Measurements from ENCODE around the gene LARGE1. TPM values are rescaled to one million over a fixed set of nuclear protein-coding genes. Genes with fewer than 3 reads are reported as not detected.
A peak's percentile ranks its signal among the peaks of the same experiment; 100 is the strongest.

Gene LARGE1
- total RNA-seq, 6 experiments from 2014 or later, result 12.2 to 28.3 (median 15.2) TPM

- peaks cover 0 to 13% (median 4%) of the 10 kb centered on the region in 4 donors for H3K4me1 ChIP-seq
- H3K36me3 ChIP-seq, result no peaks in the 10 kb centered on the region
- no peak for DNase-seq
- H3K27me3 ChIP-seq, result no peaks in the 10 kb centered on the region
- H3K27ac ChIP-seq, result no peak overlapping the region
- 78% methylated on average over 11 of the region's 12 CpGs for whole genome bisulfite sequencing (ENCODE audit: insufficient coverage, low coverage, low lambda C conversion rate, missing lambda C conversion rate)
- no peak for ATAC-seq
- no peak for TF ChIP-seq POLR2A (IDR thresholded peaks at IDR 0.05)
- intact Hi-C loops (cut with DNase I), result loop anchor here (10.0 kb wide), 1 partner anchor 48 kb away; no protein-coding TSS in a partner anchor
- no peaks in the 10 kb centered on the region for H3K9me3 ChIP-seq
- H3K4me3 ChIP-seq, result no peak overlapping the region
These were observed 393.7 kb downstream of the LARGE1 start for GRCh38 chr22:33526434-33527107.

GRCh38 chr22:33524511-33525260 lies 395.6 kb downstream of the LARGE1 start:
- DNase-seq (no peak), ATAC-seq (no peak)
- intact Hi-C loops (cut with DNase I), result loop anchor here (10.0 kb wide), 1 partner anchor 50 kb away; no protein-coding TSS in a partner anchor

GRCh38 chr22:33521879-33522665 lies 398.2 kb downstream of the LARGE1 start:
- TF ChIP-seq POLR2A (IDR thresholded peaks at IDR 0.05) (no peak), CTCF (IDR thresholded peaks at IDR 0.05) (no peak)
- Histone ChIP-seq H3K36me3 (no peaks in the 10 kb centered on the region), H3K27me3 (no peaks in the 10 kb centered on the region), H3K4me3 (no peak overlapping the region), H3K9me3 (no peaks in the 10 kb centered on the region), H3K27ac (peak overlapping the region in 1 of 3 donors; percentile 35), H3K4me1 (peaks cover 0 to 38% (median 7%) of the 10 kb centered on the region in 4 donors)
- intact Hi-C loops (cut with DNase I), result loop anchor here (10.0 kb wide), 1 partner anchor 53 kb away; no protein-coding TSS in a partner anchor
- 34% methylated on average over 7 of the region's 9 CpGs for WGBS (ENCODE audit: insufficient coverage, low coverage, low lambda C conversion rate, missing lambda C conversion rate)
- DNase-seq (peak; percentile 29 to 77 (median 63)), ATAC-seq (peak; percentile 62 to 78 (median 71))

More at GRCh38 chr22:33524511-33525260, 395.6 kb downstream of the LARGE1 start:
- H3K4me3 ChIP-seq, result no peak overlapping the region
- no peaks in the 10 kb centered on the region for H3K36me3 ChIP-seq
- H3K4me1 ChIP-seq, result peaks cover 0 to 31% (median 7%) of the 10 kb centered on the region in 4 donors
- H3K27me3 ChIP-seq, result no peaks in the 10 kb centered on the region
- H3K9me3 ChIP-seq, result no peaks in the 10 kb centered on the region
- WGBS (ENCODE audit: insufficient coverage, low coverage, low lambda C conversion rate, missing lambda C conversion rate), result 62% methylated on average over 4 of the region's 4 CpGs
- no peak overlapping the region for H3K27ac ChIP-seq
- no peak for TF ChIP-seq CTCF (IDR thresholded peaks at IDR 0.05)
- no peak for TF ChIP-seq POLR2A (IDR thresholded peaks at IDR 0.05)

GRCh38 chr22:33520904-33521780 lies 399.1 kb downstream of the LARGE1 start:
- H3K9me3 ChIP-seq, result no peaks in the 10 kb centered on the region
- DNase-seq (peak; percentile 29 to 81 (median 70)), ATAC-seq (peak; percentile 66 to 86 (median 71))
- H3K36me3 ChIP-seq, result no peaks in the 10 kb centered on the region
- H3K4me3 ChIP-seq, result no peak overlapping the region
- TF ChIP-seq POLR2A (IDR thresholded peaks at IDR 0.05), result no peak
- TF ChIP-seq CTCF (IDR thresholded peaks at IDR 0.05), result no peak
- no peaks in the 10 kb centered on the region for H3K27me3 ChIP-seq
- H3K27ac ChIP-seq, result peak overlapping the region in 1 of 3 donors; percentile 35
- H3K4me1 ChIP-seq, result peaks cover 0 to 38% (median 7%) of the 10 kb centered on the region in 4 donors
- intact Hi-C loops (cut with DNase I), result loop anchor here (10.0 kb wide), 1 partner anchor 54 kb away; no protein-coding TSS in a partner anchor
- 18% methylated on average over 3 of the region's 8 CpGs for WGBS (ENCODE audit: insufficient coverage, low coverage, low lambda C conversion rate, missing lambda C conversion rate)
